Stimulated activated CD4-positive, alpha-beta T cell treated with anti-CD3 and anti-CD28 coated beads, Interleukin-1b, Interleukin-23, amount 100 ng/mL, for 48 hours (primary cell): Measurements from ENCODE around the gene FRMPD4.

ENCODE experiments used
- DNase-seq: peaks from one replicate; pipeline ENCODE4 v3.0.0-alpha.2; 2020

FRMPD4 gene

GRCh38 chrX:12374286-12374685, 236.0 kb downstream of the FRMPD4 start:
- DNase-seq = no peak

GRCh38 chrX:12378253-12378652, 240.0 kb downstream of the FRMPD4 start:
- DNase-seq = no peak

GRCh38 chrX:12378706-12379105, 240.4 kb downstream of the FRMPD4 start:
- DNase-seq = no peak

GRCh38 chrX:12379671-12380070, 241.4 kb downstream of the FRMPD4 start:
- DNase-seq = no peak

- no peak for DNase-seq
Observed at GRCh38 chrX:12383196-12383595, 244.9 kb downstream of the FRMPD4 start.

- no peak for DNase-seq
Observed at GRCh38 chrX:12390301-12390700, 252.0 kb downstream of the FRMPD4 start.

- DNase-seq = no peak
Observed at GRCh38 chrX:12396584-12396983, 258.3 kb downstream of the FRMPD4 start.

GRCh38 chrX:12400218-12400617, 261.9 kb downstream of the FRMPD4 start:
- no peak for DNase-seq

- DNase-seq = no peak
Observed at GRCh38 chrX:12401252-12401651, 263.0 kb downstream of the FRMPD4 start.

- no peak for DNase-seq
Observed at GRCh38 chrX:12403474-12404082, 265.3 kb downstream of the FRMPD4 start.

GRCh38 chrX:12405306-12405705, 267.0 kb downstream of the FRMPD4 start:
- DNase-seq = no peak

- no peak for DNase-seq
Observed at GRCh38 chrX:12410523-12410922, 272.2 kb downstream of the FRMPD4 start.

- no peak for DNase-seq
Observed at GRCh38 chrX:12411831-12412230, 273.6 kb downstream of the FRMPD4 start.

GRCh38 chrX:12412561-12412960, 274.3 kb downstream of the FRMPD4 start:
- no peak for DNase-seq

- DNase-seq = no peak
Observed at GRCh38 chrX:12419591-12419990, 281.3 kb downstream of the FRMPD4 start.

GRCh38 chrX:12421918-12422317, 283.6 kb downstream of the FRMPD4 start:
- DNase-seq = no peak

GRCh38 chrX:12423346-12423745, 285.1 kb downstream of the FRMPD4 start:
- DNase-seq = no peak

- no peak for DNase-seq
Observed at GRCh38 chrX:12425496-12425895, 287.2 kb downstream of the FRMPD4 start.

GRCh38 chrX:12426420-12426819, 288.1 kb downstream of the FRMPD4 start:
- no peak for DNase-seq

- DNase-seq = no peak
Observed at GRCh38 chrX:12434493-12434892, 296.2 kb downstream of the FRMPD4 start.

- no peak for DNase-seq
Observed at GRCh38 chrX:12439416-12439815, 301.1 kb downstream of the FRMPD4 start.

- no peak for DNase-seq
Observed at GRCh38 chrX:12440246-12440645, 302.0 kb downstream of the FRMPD4 start.

- DNase-seq = no peak
Observed at GRCh38 chrX:12441381-12442128, 303.3 kb downstream of the FRMPD4 start.

- DNase-seq = no peak
Observed at GRCh38 chrX:12443534-12444098, 305.3 kb downstream of the FRMPD4 start.
